ENCODE data around the gene EXOC4. TPM values are rescaled to one million over a fixed set of nuclear protein-coding genes. Genes with fewer than 3 reads are reported as not detected.
"Not testable (repeated sequence)": the region's sequence is repeated elsewhere in the genome, so short reads cannot be mapped to it uniquely, and the experiment has no call there.

The EXOC4 gene
- total RNA-seq, 1 experiment from 2014 or later, result 111 TPM

DNA sequence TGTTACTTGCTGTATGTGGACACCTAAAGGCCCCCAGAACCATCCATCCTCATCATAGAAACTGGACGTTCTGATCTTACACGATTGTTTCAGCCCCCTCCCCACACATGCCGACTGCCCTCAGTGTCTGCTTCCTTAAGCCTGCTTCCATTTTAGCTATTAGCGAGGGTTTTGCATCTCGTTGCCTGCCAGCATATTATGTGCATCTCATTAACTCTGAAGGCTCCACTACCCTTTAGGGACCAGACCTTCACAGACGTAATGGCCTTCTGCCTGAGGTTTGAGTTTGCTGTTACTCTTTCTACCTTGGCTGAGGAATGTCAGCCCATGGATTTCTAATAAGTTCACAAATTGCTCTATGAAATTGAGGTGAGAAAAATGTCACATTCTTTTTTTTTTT is 820.4 kb downstream of the EXOC4 start:
- Histone ChIP-seq H3K4me3 (ENCODE audit: low read length) (no peak overlapping the region), H3K9me2 (replicated peaks; ENCODE audit: insufficient read depth, low read length) (no peaks in the 10 kb centered on the region), H3K4me2 (ENCODE audit: low read depth, low read length, poor library complexity, severe bottlenecking) (no peak overlapping the region), H3K27me3 (ENCODE audit: low read length) (no peaks in the 10 kb centered on the region), H4K20me1 (ENCODE audit: insufficient read depth, low read depth, low read length) (no peaks in the 10 kb centered on the region), H3K9ac (ENCODE audit: low read length) (no peak overlapping the region), H3K36me3 (ENCODE audit: insufficient read depth, low read length) (no peaks in the 10 kb centered on the region), H3K79me2 (ENCODE audit: low read length) (no peaks in the 10 kb centered on the region), H3K27ac (ENCODE audit: low read length) (no peak overlapping the region), H3K9me3 (ENCODE audit: low read length) (no peaks in the 10 kb centered on the region), H2AFZ (ENCODE audit: low read length) (no peak overlapping the region), H3K4me1 (ENCODE audit: low read length) (no peaks in the 10 kb centered on the region)
- DNase-seq, result no peak

DNA sequence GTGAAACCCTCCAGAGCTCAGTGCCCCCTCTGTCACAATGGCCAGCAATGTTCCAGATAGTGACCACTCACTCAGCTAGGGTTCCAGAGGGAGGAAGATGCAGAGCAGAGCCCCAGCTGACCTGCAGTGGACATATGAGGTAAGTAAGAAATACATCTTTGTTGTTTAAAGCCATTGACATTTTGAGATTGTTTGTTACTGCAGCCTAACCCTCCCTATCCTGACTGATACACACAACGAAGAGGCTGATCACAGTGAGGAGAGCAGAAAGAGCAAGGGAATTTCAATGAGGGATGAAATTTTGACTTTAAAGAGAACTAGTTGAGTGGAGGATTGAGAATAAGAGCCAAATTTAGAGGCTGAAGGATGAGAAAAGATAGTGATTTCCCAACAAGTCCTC is 822.9 kb downstream of the EXOC4 start:
- Histone ChIP-seq H3K4me2 (ENCODE audit: low read depth, low read length, poor library complexity, severe bottlenecking) (no peak overlapping the region), H4K20me1 (ENCODE audit: insufficient read depth, low read depth, low read length) (no peaks in the 10 kb centered on the region), H3K9ac (ENCODE audit: low read length) (no peak overlapping the region), H3K27me3 (ENCODE audit: low read length) (no peaks in the 10 kb centered on the region), H3K4me3 (ENCODE audit: low read length) (no peak overlapping the region), H2AFZ (ENCODE audit: low read length) (no peak overlapping the region), H3K79me2 (ENCODE audit: low read length) (no peaks in the 10 kb centered on the region), H3K9me2 (replicated peaks; ENCODE audit: insufficient read depth, low read length) (no peaks in the 10 kb centered on the region), H3K4me1 (ENCODE audit: low read length) (no peaks in the 10 kb centered on the region), H3K36me3 (ENCODE audit: insufficient read depth, low read length) (no peaks in the 10 kb centered on the region), H3K27ac (ENCODE audit: low read length) (no peak overlapping the region), H3K9me3 (ENCODE audit: low read length) (no peaks in the 10 kb centered on the region)
- no peak for DNase-seq

DNA sequence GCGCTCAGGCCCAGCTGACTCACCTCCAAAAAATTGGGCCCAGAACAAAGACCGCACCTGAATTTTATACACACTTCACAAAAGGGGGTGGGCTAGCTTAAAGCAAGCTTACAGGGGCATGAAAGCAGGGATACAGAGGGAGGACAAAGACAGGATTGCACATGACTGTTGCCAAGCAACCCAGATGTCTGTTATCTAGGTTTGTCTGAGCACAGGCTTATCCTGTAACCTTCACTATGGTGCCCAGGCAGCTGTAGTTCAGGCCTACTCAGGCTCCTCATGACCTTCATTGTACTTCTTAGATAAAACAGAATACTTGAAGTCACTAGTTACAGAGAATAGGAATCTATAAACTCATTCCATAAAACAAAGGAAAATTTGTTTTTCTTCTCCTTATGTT is 824.7 kb downstream of the EXOC4 start:
- not testable (repeated sequence) for H4K20me1 ChIP-seq (ENCODE audit: insufficient read depth, low read depth, low read length); H3K27ac ChIP-seq (ENCODE audit: low read length); H3K9me3 ChIP-seq (ENCODE audit: low read length); H3K79me2 ChIP-seq (ENCODE audit: low read length); H3K27me3 ChIP-seq (ENCODE audit: low read length); H3K36me3 ChIP-seq (ENCODE audit: insufficient read depth, low read length); H3K4me1 ChIP-seq (ENCODE audit: low read length); H3K4me3 ChIP-seq (ENCODE audit: low read length); H3K9ac ChIP-seq (ENCODE audit: low read length); H3K4me2 ChIP-seq (ENCODE audit: low read depth, low read length, poor library complexity, severe bottlenecking); H3K9me2 ChIP-seq (replicated peaks; ENCODE audit: insufficient read depth, low read length); H2AFZ ChIP-seq (ENCODE audit: low read length); DNase-seq

DNA sequence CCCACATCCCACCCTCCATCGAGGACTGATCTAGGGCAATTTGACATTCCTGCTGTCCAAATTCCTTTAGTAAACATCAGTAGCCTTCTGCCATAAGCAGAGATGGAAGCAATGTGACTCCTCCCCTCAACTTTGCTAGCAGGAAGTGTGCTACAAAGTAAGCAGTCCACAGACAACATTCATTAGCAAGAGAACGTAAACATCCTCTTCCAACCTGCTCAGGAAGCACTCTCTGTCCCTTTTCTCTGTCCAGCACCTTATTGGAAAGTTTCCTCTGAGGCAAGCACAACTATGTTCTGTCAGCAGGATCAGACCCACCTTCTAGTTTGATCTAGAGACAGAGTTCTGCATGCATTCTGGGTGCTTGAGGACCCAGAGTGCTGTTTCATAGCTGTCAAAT is 826.1 kb downstream of the EXOC4 start:
- Histone ChIP-seq H3K9me3 (ENCODE audit: low read length) (no peaks in the 10 kb centered on the region), H3K36me3 (ENCODE audit: insufficient read depth, low read length) (no peaks in the 10 kb centered on the region), H3K4me1 (ENCODE audit: low read length) (no peaks in the 10 kb centered on the region), H3K9ac (ENCODE audit: low read length) (no peak overlapping the region), H3K27ac (ENCODE audit: low read length) (no peak overlapping the region), H2AFZ (ENCODE audit: low read length) (no peak overlapping the region), H3K4me2 (ENCODE audit: low read depth, low read length, poor library complexity, severe bottlenecking) (no peak overlapping the region), H3K79me2 (ENCODE audit: low read length) (no peaks in the 10 kb centered on the region), H3K27me3 (ENCODE audit: low read length) (no peaks in the 10 kb centered on the region), H4K20me1 (ENCODE audit: insufficient read depth, low read depth, low read length) (no peaks in the 10 kb centered on the region), H3K9me2 (replicated peaks; ENCODE audit: insufficient read depth, low read length) (no peaks in the 10 kb centered on the region), H3K4me3 (ENCODE audit: low read length) (no peak overlapping the region)
- no peak for DNase-seq

DNA sequence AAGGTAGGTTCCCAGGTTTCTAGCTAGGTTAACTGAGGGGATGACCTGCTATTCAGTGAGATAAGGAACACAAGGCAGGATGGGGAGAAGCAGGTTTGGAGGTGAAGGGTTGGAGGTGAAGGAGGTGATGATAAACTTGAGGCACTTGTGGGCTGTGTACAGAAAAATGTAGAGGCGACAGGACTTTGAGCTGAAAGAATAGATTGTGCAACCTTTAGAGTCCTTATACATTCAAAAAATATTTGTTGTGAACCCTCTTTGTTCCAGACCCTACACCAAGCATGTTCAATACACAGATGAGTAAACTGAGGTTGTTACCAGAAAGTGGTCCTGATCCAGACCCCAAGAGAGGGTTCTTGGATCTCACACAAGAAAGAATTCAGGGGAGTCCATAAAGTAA is 828.8 kb downstream of the EXOC4 start:
- peaks cover 13% of the 10 kb centered on the region for H3K4me1 ChIP-seq (ENCODE audit: low read length)
- no peaks in the 10 kb centered on the region for H3K27me3 ChIP-seq (ENCODE audit: low read length)
- H3K9ac ChIP-seq (ENCODE audit: low read length), result no peak overlapping the region
- H2AFZ ChIP-seq (ENCODE audit: low read length), result no peak overlapping the region
- H3K9me2 ChIP-seq (replicated peaks; ENCODE audit: insufficient read depth, low read length), result no peaks in the 10 kb centered on the region
- no peaks in the 10 kb centered on the region for H4K20me1 ChIP-seq (ENCODE audit: insufficient read depth, low read depth, low read length)
- H3K4me2 ChIP-seq (ENCODE audit: low read depth, low read length, poor library complexity, severe bottlenecking), result no peak overlapping the region
- H3K9me3 ChIP-seq (ENCODE audit: low read length), result no peaks in the 10 kb centered on the region; the same call in 1 of the 2 replicates
- no peak for DNase-seq
- H3K27ac ChIP-seq (ENCODE audit: low read length), result no peak overlapping the region
- H3K79me2 ChIP-seq (ENCODE audit: low read length), result no peaks in the 10 kb centered on the region
- no peak overlapping the region for H3K4me3 ChIP-seq (ENCODE audit: low read length)
- no peaks in the 10 kb centered on the region for H3K36me3 ChIP-seq (ENCODE audit: insufficient read depth, low read length)

DNA sequence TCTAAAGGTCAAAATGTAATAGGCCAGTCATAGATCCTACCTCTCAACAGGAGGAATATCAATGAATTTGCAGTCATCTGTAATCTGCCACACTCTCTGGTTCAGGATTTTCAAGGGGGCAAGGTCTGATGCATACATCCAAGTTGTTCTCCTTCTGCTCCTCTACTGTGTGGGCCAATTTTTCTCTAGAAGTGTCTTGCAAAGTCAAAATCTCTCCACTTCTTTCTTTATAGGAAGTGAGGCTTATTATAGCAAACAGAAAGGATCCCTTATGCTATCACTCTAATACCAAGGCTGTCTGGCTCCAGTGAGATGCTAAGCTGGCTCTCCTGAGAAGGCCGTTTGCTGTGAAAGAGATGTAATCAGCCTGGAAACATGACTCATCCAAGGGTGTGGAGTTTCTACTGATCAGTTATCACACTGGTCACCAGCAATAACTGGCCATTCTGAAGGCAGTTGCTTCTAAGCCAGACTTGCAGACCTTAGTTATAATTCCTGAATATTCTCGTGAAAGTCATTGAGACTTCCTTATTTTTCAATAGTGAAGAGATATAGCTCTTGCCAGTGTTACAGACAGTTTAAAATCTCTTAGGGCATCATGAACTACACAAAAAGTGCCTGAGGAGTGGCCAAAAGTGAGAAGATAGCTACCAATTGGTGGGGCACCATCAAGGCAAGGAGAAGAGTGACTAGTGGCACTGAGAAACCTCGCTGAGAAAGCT is 831.0 kb downstream of the EXOC4 start:
- Histone ChIP-seq H3K27me3 (ENCODE audit: low read length) (no peaks in the 10 kb centered on the region), H3K79me2 (ENCODE audit: low read length) (no peaks in the 10 kb centered on the region), H4K20me1 (ENCODE audit: insufficient read depth, low read depth, low read length) (no peaks in the 10 kb centered on the region), H3K4me3 (ENCODE audit: low read length) (no peak overlapping the region), H3K9ac (ENCODE audit: low read length) (no peak overlapping the region), H3K27ac (ENCODE audit: low read length) (peak overlapping the region; percentile 4; the same call in 1 of the 2 replicates), H3K9me2 (replicated peaks; ENCODE audit: insufficient read depth, low read length) (no peaks in the 10 kb centered on the region), H2AFZ (ENCODE audit: low read length) (no peak overlapping the region), H3K36me3 (ENCODE audit: insufficient read depth, low read length) (no peaks in the 10 kb centered on the region), H3K4me1 (ENCODE audit: low read length) (peaks cover 13% of the 10 kb centered on the region), H3K4me2 (ENCODE audit: low read depth, low read length, poor library complexity, severe bottlenecking) (no peak overlapping the region), H3K9me3 (ENCODE audit: low read length) (peaks cover 1% of the 10 kb centered on the region; the same call in 1 of the 2 replicates)
- DNase-seq, result no peak

DNA sequence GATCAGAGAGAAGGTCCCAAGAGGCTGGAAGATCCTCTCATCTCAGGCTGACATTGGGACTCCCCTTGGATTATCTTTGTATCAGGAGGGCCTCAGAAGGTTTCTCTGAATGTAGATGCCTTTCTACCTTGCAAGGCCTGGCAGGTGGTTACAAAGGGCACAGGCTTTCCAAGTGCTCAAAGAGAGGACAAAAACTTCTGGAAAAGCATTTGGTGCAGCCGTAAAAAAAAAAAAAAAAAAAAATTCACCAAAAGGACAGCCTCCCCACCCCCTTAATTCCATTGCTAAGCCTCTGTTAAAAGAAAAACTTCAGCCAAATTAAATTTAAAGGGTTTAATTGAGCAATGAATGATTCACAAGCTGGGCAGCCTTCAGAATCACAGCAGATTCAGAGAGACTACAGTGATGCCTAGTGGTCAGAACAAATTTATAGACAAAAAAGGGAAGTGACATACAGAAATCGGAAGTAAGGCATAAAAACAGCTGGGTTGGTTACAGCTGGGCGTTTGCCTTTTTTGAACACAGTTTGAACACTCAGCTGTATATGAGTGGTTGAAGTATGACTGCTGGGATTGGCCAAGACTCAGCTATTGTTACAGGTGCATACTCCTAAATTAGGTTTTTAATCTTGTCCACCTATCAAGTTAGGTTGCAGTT is 831.7 kb downstream of the EXOC4 start:
- Histone ChIP-seq H2AFZ (ENCODE audit: low read length) (no peak overlapping the region), H3K36me3 (ENCODE audit: insufficient read depth, low read length) (no peaks in the 10 kb centered on the region; the same call in 1 of the 2 replicates), H3K79me2 (ENCODE audit: low read length) (no peaks in the 10 kb centered on the region), H3K4me3 (ENCODE audit: low read length) (no peak overlapping the region), H3K9me3 (ENCODE audit: low read length) (peaks cover 8% of the 10 kb centered on the region; the same call in 1 of the 2 replicates), H3K27me3 (ENCODE audit: low read length) (no peaks in the 10 kb centered on the region), H3K9me2 (replicated peaks; ENCODE audit: insufficient read depth, low read length) (no peaks in the 10 kb centered on the region), H3K4me1 (ENCODE audit: low read length) (peaks cover 13% of the 10 kb centered on the region), H3K4me2 (ENCODE audit: low read depth, low read length, poor library complexity, severe bottlenecking) (no peak overlapping the region), H3K9ac (ENCODE audit: low read length) (no peak overlapping the region), H3K27ac (ENCODE audit: low read length) (peak overlapping the region; percentile 4; the same call in 1 of the 2 replicates), H4K20me1 (ENCODE audit: insufficient read depth, low read depth, low read length) (no peaks in the 10 kb centered on the region)
- DNase-seq, result peak; percentile 74

DNA sequence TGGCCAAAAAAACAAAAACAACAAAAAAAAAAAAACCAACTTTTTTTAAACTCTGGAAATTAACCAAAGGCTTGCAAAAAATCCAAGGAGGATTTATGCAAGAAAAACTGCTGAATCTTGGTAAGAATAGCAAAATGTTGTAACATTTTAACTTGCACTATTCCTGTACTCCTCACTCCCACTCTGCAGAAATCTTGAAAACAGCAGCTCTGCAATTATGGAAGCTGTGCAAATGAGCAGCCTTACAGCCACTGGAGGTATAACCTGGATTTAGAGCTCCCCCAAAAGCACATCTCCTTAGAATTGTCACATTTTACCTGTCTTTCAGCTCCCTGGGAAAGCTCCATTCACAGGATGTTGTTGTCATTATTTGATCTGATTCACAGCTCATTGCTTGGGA is 832.4 kb downstream of the EXOC4 start:
- H2AFZ ChIP-seq (ENCODE audit: low read length), result no peak overlapping the region
- H3K4me3 ChIP-seq (ENCODE audit: low read length), result no peak overlapping the region
- DNase-seq, result no peak
- H3K27me3 ChIP-seq (ENCODE audit: low read length), result no peaks in the 10 kb centered on the region
- no peak overlapping the region for H3K9ac ChIP-seq (ENCODE audit: low read length)
- no peaks in the 10 kb centered on the region; the same call in 1 of the 2 replicates for H3K36me3 ChIP-seq (ENCODE audit: insufficient read depth, low read length)
- H3K9me3 ChIP-seq (ENCODE audit: low read length), result peaks cover 13% of the 10 kb centered on the region; the same call in 1 of the 2 replicates
- no peaks in the 10 kb centered on the region for H3K79me2 ChIP-seq (ENCODE audit: low read length)
- H3K4me2 ChIP-seq (ENCODE audit: low read depth, low read length, poor library complexity, severe bottlenecking), result no peak overlapping the region
- peaks cover 13% of the 10 kb centered on the region for H3K4me1 ChIP-seq (ENCODE audit: low read length)
- no peaks in the 10 kb centered on the region for H3K9me2 ChIP-seq (replicated peaks; ENCODE audit: insufficient read depth, low read length)
- no peaks in the 10 kb centered on the region for H4K20me1 ChIP-seq (ENCODE audit: insufficient read depth, low read depth, low read length)
- H3K27ac ChIP-seq (ENCODE audit: low read length), result no peak overlapping the region

Measured in Karpas-422 (cell line).